Measurements from ENCODE around the gene ZNF598. TPM values are rescaled to one million over a fixed set of nuclear protein-coding genes. Genes with fewer than 3 reads are reported as not detected.

Gene ZNF598
- total RNA-seq, 1 experiment from 2014 or later = 70.9 TPM

GRCh38 chr16:2001035-2001434, 8.6 kb downstream of the ZNF598 start:
- H3K27me3 ChIP-seq (ENCODE audit: insufficient read depth, low read length) = no peaks in the 10 kb centered on the region
- H3K27ac ChIP-seq (ENCODE audit: insufficient read length, low read depth, low read length) = no peak overlapping the region
- no peaks in the 10 kb centered on the region for H3K9me3 ChIP-seq (ENCODE audit: control insufficient read depth, low read depth, low read length)
- TF ChIP-seq CTCF (conservative IDR thresholded peaks at IDR 0.05) = no peak
- H4K20me1 ChIP-seq (ENCODE audit: control insufficient read depth, insufficient read depth, insufficient read length) = no peaks in the 10 kb centered on the region
- H3K23ac ChIP-seq (ENCODE audit: insufficient read length, low read depth, low read length) = no peak overlapping the region
- H3K27ac Mint-ChIP-seq = no peak overlapping the region; a peak in 1 of 7 replicates
- no peak overlapping the region for H4K91ac ChIP-seq (ENCODE audit: insufficient read length, low read depth, low read length)
- no peak overlapping the region; a peak in 1 of 5 replicates for H3K4me3 Mint-ChIP-seq
- H2BK15ac ChIP-seq (ENCODE audit: low read depth, low read length) = no peak overlapping the region
- H3K36me3 Mint-ChIP-seq (ENCODE audit: insufficient read depth in 1 of 3, low read depth in 3 of 3) = peaks cover 18 to 48% (median 48%) of the 10 kb centered on the region in 3 experiments
- WGBS (ENCODE audit: extremely low coverage, insufficient read length, low lambda C conversion rate) = no CpG with 5 or more reads among the region's 19 CpGs
- H3K4ac ChIP-seq (ENCODE audit: low read depth, low read length) = no peak overlapping the region
- no peak overlapping the region for H3K9ac ChIP-seq (ENCODE audit: extremely low read depth, insufficient read length, low read length)
- no peak overlapping the region for H2BK20ac ChIP-seq (ENCODE audit: low read depth, low read length, poor library complexity, severe bottlenecking)
- no peaks in the 10 kb centered on the region for H3K23me2 ChIP-seq (ENCODE audit: insufficient read length, low read depth, low read length, poor library complexity, severe bottlenecking)
- DNase-seq = no peak
- H3K56ac ChIP-seq (ENCODE audit: insufficient read length, low read depth, low read length) = no peak overlapping the region
- H3K18ac ChIP-seq (ENCODE audit: insufficient read length, low read depth, low read length) = no peak overlapping the region
- no peaks in the 10 kb centered on the region for H3K27me3 Mint-ChIP-seq (ENCODE audit: low read depth)
- no peak overlapping the region for H2BK5ac ChIP-seq (ENCODE audit: insufficient read length, low read length)
- no peak overlapping the region for H3T11ph ChIP-seq (ENCODE audit: low read length)
- peaks cover 5 to 12% of the 10 kb centered on the region in 2 experiments for H3K4me1 Mint-ChIP-seq
- no peak overlapping the region for H3K4me2 ChIP-seq (ENCODE audit: insufficient read depth, insufficient read length, low read length)
- no peak overlapping the region for H2AK5ac ChIP-seq (ENCODE audit: insufficient read length, low read length)
- no peaks in the 10 kb centered on the region for H3K4me1 ChIP-seq (ENCODE audit: insufficient read depth, low read length)
- H2BK120ac ChIP-seq (ENCODE audit: low read depth, low read length, poor library complexity, severe bottlenecking) = no peak overlapping the region
- no peak overlapping the region for H3K14ac ChIP-seq (ENCODE audit: insufficient read depth, low read length)
- H3K79me1 ChIP-seq (ENCODE audit: insufficient read depth, low read depth, low read length, poor library complexity, severe bottlenecking) = peaks cover 7% of the 10 kb centered on the region
- no peaks in the 10 kb centered on the region for H3K9me3 Mint-ChIP-seq
- H2BK12ac ChIP-seq (ENCODE audit: insufficient read length, low read depth, low read length) = no peak overlapping the region
- no peak overlapping the region for H2AFZ ChIP-seq (ENCODE audit: low read length)
- H4K5ac ChIP-seq (ENCODE audit: insufficient read length, low read depth, low read length) = no peak overlapping the region
- no peak overlapping the region for H4K8ac ChIP-seq (replicated peaks; ENCODE audit: insufficient read length, low read depth, low read length)
- H3K79me2 ChIP-seq (ENCODE audit: insufficient read depth, low read length) = peaks cover 1% of the 10 kb centered on the region; the same call in 1 of the 2 replicates
